ENCODE data around the gene ASTN2.

The ASTN2 gene

DNA sequence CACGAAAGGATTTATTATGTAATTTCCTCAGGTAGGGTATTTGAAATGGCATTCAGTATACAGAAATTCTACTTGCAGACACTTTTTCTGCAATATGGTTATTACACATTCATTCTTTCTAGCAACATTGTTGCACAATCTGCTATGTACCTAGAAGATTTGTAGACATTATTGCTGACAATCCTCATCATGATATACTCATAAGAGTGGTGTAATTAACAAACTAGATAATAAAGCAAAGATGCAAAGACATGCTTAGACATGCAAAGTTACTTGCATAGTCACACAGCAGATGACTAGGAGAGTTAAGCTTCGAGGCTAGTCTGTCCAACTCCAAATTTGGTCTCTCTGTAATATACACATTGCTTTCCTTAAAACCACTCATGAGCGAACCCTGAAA lies 317.1 kb downstream of the ASTN2 start:
- Histone ChIP-seq H4K8ac (ENCODE audit: low read depth, low read length) (no peak overlapping the region), H3K36me3 (replicated peaks in 1 of 2; ENCODE audit: control insufficient read depth in 2 of 2, insufficient read depth in 2 of 2, low read length in 2 of 2) (no peaks in the 10 kb centered on the region), H3K79me1 (ENCODE audit: low read depth, low read length) (no peaks in the 10 kb centered on the region), H2BK12ac (ENCODE audit: low read length) (no peak overlapping the region), H3K18ac (ENCODE audit: low read length) (no peak overlapping the region), H3K27ac (replicated peaks; ENCODE audit: low read length) (no peak overlapping the region), H2BK120ac (ENCODE audit: low read depth, low read length) (no peak overlapping the region), H3K4me1 (ENCODE audit: control insufficient read depth in 2 of 2, insufficient read depth in 1 of 2, low read depth in 1 of 2, low read length in 2 of 2) (peaks cover 0 to 3% of the 10 kb centered on the region in 2 donors), H3K4me3 (ENCODE audit: low read length in 2 of 2) (no peak overlapping the region), H2AK5ac (ENCODE audit: low read depth, low read length) (no peak overlapping the region), H3K14ac (ENCODE audit: low read length) (no peak overlapping the region), H2BK15ac (ENCODE audit: low read length) (no peak overlapping the region), H3K23ac (ENCODE audit: low read depth, low read length, poor library complexity) (no peak overlapping the region), H2BK5ac (ENCODE audit: low read length) (no peak overlapping the region), H4K91ac (ENCODE audit: low read depth, low read length, poor library complexity) (no peak overlapping the region), H2AFZ (ENCODE audit: low read length) (no peak overlapping the region), H3K9me3 (replicated peaks in 1 of 2; ENCODE audit: control insufficient read depth in 2 of 2, insufficient read depth in 1 of 2, low read depth in 1 of 2, low read length in 2 of 2) (no peaks in the 10 kb centered on the region), H3K4me2 (ENCODE audit: insufficient read depth, low read length, poor library complexity, severe bottlenecking) (no peak overlapping the region), H3K4ac (ENCODE audit: low read length) (no peak overlapping the region), H3K9ac (ENCODE audit: low read depth, low read length, poor library complexity) (no peak overlapping the region), H3K27me3 (ENCODE audit: control insufficient read depth in 3 of 3, insufficient read depth in 3 of 3, low read depth in 1 of 3, low read length in 3 of 3) (no peaks in the 10 kb centered on the region)
- DNase-seq (ENCODE audit: low spot score): no peak
- no CpG with 5 or more reads among the region's 3 CpGs for WGBS, 2 donors (ENCODE audit: extremely low coverage in 2 of 2, insufficient read length in 2 of 2, insufficient replicate concordance in 1 of 2)

DNA sequence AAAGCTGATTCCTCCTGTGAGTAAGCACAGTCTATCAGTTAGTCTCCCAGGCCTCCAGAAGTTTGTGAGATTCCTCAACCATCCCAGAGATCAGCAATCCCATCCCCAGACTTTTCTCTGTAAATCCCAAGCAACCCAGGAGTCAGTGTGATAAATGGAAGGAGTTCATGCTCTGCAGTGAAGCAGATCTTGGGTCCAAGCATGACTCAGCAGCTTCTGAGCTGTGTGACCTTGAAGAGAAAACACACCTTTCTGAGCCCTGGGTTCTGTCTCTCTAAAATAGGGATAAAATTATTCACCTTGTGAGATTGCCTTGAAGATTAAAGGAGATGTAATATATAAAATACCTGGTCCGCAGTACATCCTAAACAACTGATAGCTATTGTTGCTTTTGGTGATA lies 318.7 kb downstream of the ASTN2 start:
- Histone ChIP-seq H3K4me3 (ENCODE audit: low read length in 2 of 2) (no peak overlapping the region), H3K79me1 (ENCODE audit: low read depth, low read length) (no peaks in the 10 kb centered on the region), H3K27ac (replicated peaks; ENCODE audit: low read length) (no peak overlapping the region), H2BK120ac (ENCODE audit: low read depth, low read length) (no peak overlapping the region), H3K9me3 (replicated peaks in 1 of 2; ENCODE audit: control insufficient read depth in 2 of 2, insufficient read depth in 1 of 2, low read depth in 1 of 2, low read length in 2 of 2) (no peaks in the 10 kb centered on the region), H2BK12ac (ENCODE audit: low read length) (no peak overlapping the region), H3K36me3 (replicated peaks in 1 of 2; ENCODE audit: control insufficient read depth in 2 of 2, insufficient read depth in 2 of 2, low read length in 2 of 2) (no peaks in the 10 kb centered on the region), H2AFZ (ENCODE audit: low read length) (no peak overlapping the region), H2AK5ac (ENCODE audit: low read depth, low read length) (no peak overlapping the region), H4K8ac (ENCODE audit: low read depth, low read length) (no peak overlapping the region), H3K4me2 (ENCODE audit: insufficient read depth, low read length, poor library complexity, severe bottlenecking) (no peak overlapping the region), H3K9ac (ENCODE audit: low read depth, low read length, poor library complexity) (no peak overlapping the region), H4K91ac (ENCODE audit: low read depth, low read length, poor library complexity) (no peak overlapping the region), H2BK15ac (ENCODE audit: low read length) (no peak overlapping the region), H3K23ac (ENCODE audit: low read depth, low read length, poor library complexity) (no peak overlapping the region), H3K4ac (ENCODE audit: low read length) (no peak overlapping the region), H2BK5ac (ENCODE audit: low read length) (no peak overlapping the region), H3K27me3 (ENCODE audit: control insufficient read depth in 3 of 3, insufficient read depth in 3 of 3, low read depth in 1 of 3, low read length in 3 of 3) (no peaks in the 10 kb centered on the region), H3K4me1 (ENCODE audit: control insufficient read depth in 2 of 2, insufficient read depth in 1 of 2, low read depth in 1 of 2, low read length in 2 of 2) (peaks cover 0 to 5% of the 10 kb centered on the region in 2 donors), H3K14ac (ENCODE audit: low read length) (no peak overlapping the region), H3K18ac (ENCODE audit: low read length) (no peak overlapping the region)
- WGBS, 2 donors (ENCODE audit: extremely low coverage in 2 of 2, insufficient read length in 2 of 2, insufficient replicate concordance in 1 of 2): no CpG with 5 or more reads among the region's 1 CpG
- no peak for DNase-seq (ENCODE audit: low spot score)

DNA sequence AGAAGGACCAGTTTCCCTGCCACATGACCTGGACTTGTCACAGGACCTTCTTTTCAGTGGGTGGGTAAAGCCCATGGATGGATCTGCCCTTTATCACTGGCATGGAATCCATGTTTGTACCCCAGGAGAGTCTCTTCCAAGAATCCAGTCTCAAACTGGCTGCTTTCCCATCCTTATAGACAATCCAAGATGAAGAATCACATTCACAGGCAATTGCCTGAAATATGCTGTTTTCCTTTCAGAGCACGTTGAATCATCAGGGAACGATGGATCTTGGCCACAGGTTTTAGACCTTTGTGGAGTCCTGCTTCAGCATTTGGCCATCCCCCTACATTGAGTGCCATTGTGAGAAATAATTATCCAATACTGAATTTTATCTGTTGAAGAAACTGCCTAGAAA lies 319.8 kb downstream of the ASTN2 start:
- Histone ChIP-seq H2BK15ac (ENCODE audit: low read length) (no peak overlapping the region), H3K4me1 (ENCODE audit: control insufficient read depth in 2 of 2, insufficient read depth in 1 of 2, low read depth in 1 of 2, low read length in 2 of 2) (peaks cover 0 to 5% of the 10 kb centered on the region in 2 donors), H3K27me3 (ENCODE audit: control insufficient read depth in 3 of 3, insufficient read depth in 3 of 3, low read depth in 1 of 3, low read length in 3 of 3) (no peaks in the 10 kb centered on the region), H3K9me3 (replicated peaks in 1 of 2; ENCODE audit: control insufficient read depth in 2 of 2, insufficient read depth in 1 of 2, low read depth in 1 of 2, low read length in 2 of 2) (no peaks in the 10 kb centered on the region), H2AFZ (ENCODE audit: low read length) (no peak overlapping the region), H3K23ac (ENCODE audit: low read depth, low read length, poor library complexity) (no peak overlapping the region), H3K4me2 (ENCODE audit: insufficient read depth, low read length, poor library complexity, severe bottlenecking) (no peak overlapping the region), H2BK12ac (ENCODE audit: low read length) (no peak overlapping the region), H3K79me1 (ENCODE audit: low read depth, low read length) (no peaks in the 10 kb centered on the region), H3K4me3 (ENCODE audit: low read length in 2 of 2) (no peak overlapping the region), H2BK5ac (ENCODE audit: low read length) (no peak overlapping the region), H3K18ac (ENCODE audit: low read length) (no peak overlapping the region), H3K14ac (ENCODE audit: low read length) (no peak overlapping the region), H3K4ac (ENCODE audit: low read length) (no peak overlapping the region), H4K91ac (ENCODE audit: low read depth, low read length, poor library complexity) (no peak overlapping the region), H4K8ac (ENCODE audit: low read depth, low read length) (no peak overlapping the region), H3K27ac (replicated peaks; ENCODE audit: low read length) (no peak overlapping the region), H2BK120ac (ENCODE audit: low read depth, low read length) (no peak overlapping the region), H3K9ac (ENCODE audit: low read depth, low read length, poor library complexity) (no peak overlapping the region), H2AK5ac (ENCODE audit: low read depth, low read length) (no peak overlapping the region), H3K36me3 (replicated peaks in 1 of 2; ENCODE audit: control insufficient read depth in 2 of 2, insufficient read depth in 2 of 2, low read length in 2 of 2) (no peaks in the 10 kb centered on the region)
- WGBS, 2 donors (ENCODE audit: extremely low coverage in 2 of 2, insufficient read length in 2 of 2, insufficient replicate concordance in 1 of 2): no CpG with 5 or more reads among the region's 2 CpGs
- DNase-seq (ENCODE audit: low spot score): no peak

DNA sequence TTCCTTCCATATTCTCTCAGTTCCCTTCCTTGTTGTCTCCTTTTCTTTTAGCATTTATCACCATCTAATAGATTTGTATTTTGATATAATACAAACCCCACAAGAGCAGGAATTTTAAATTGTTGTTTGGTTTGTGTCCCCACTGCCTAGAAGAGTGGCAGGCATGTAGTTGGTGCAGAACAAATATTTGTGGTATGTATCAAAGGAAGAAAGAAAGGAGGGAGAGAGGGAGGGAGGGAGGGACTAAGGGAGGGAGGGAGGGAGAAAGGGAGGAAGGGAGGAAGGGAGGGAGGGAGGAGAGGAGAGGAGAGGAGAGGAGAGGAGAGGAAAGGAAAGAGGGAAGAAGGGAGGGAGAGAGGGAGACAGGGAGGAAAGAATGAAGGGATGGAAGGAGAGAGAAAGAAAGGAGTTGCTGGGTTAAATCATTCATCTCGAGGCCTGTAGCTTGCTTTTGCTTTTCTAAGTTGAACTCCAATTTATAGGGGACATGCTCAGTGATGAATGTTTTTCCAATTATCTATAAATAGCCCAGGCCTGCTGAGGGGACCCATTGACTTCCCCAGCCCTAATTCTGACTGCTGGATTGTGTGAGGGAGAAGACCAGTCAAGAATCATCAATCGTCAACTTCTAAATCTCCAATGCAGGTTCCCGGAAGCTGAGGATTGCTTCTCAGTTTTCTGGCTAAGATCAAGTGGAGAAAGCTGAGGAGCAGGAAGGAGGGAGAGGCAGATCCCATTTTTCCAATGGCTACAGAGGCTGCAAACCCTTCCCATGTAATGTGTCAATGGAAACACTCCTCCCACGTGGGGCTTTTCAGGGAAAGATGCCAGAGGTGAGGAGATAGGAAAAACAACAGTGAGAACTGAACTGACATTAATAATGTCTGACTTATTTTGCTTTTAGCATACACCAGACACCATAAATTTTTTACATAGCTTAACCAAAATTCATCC lies 320.7 kb downstream of the ASTN2 start:
- H3K23ac ChIP-seq (ENCODE audit: low read depth, low read length, poor library complexity): no peak overlapping the region
- H3K27ac ChIP-seq (replicated peaks; ENCODE audit: low read length): no peak overlapping the region
- H3K79me1 ChIP-seq (ENCODE audit: low read depth, low read length): no peaks in the 10 kb centered on the region
- no peak overlapping the region for H4K91ac ChIP-seq (ENCODE audit: low read depth, low read length, poor library complexity)
- H3K36me3 ChIP-seq (replicated peaks in 1 of 2; ENCODE audit: control insufficient read depth in 2 of 2, insufficient read depth in 2 of 2, low read length in 2 of 2): no peaks in the 10 kb centered on the region
- peaks cover 0 to 5% of the 10 kb centered on the region in 2 donors for H3K4me1 ChIP-seq (ENCODE audit: control insufficient read depth in 2 of 2, insufficient read depth in 1 of 2, low read depth in 1 of 2, low read length in 2 of 2)
- no peak overlapping the region for H3K9ac ChIP-seq (ENCODE audit: low read depth, low read length, poor library complexity)
- no peak for DNase-seq (ENCODE audit: low spot score)
- no peak overlapping the region for H3K18ac ChIP-seq (ENCODE audit: low read length)
- H2BK5ac ChIP-seq (ENCODE audit: low read length): no peak overlapping the region
- no peak overlapping the region for H2BK15ac ChIP-seq (ENCODE audit: low read length)
- no peak overlapping the region for H2AK5ac ChIP-seq (ENCODE audit: low read depth, low read length)
- no peak overlapping the region for H3K4me3 ChIP-seq (ENCODE audit: low read length in 2 of 2)
- H2BK12ac ChIP-seq (ENCODE audit: low read length): no peak overlapping the region
- no peaks in the 10 kb centered on the region for H3K9me3 ChIP-seq (replicated peaks in 1 of 2; ENCODE audit: control insufficient read depth in 2 of 2, insufficient read depth in 1 of 2, low read depth in 1 of 2, low read length in 2 of 2)
- H2AFZ ChIP-seq (ENCODE audit: low read length): no peak overlapping the region
- WGBS, 2 donors (ENCODE audit: extremely low coverage in 2 of 2, insufficient read length in 2 of 2, insufficient replicate concordance in 1 of 2): no CpG with 5 or more reads among the region's 4 CpGs
- H3K4ac ChIP-seq (ENCODE audit: low read length): no peak overlapping the region
- H3K14ac ChIP-seq (ENCODE audit: low read length): no peak overlapping the region
- no peaks in the 10 kb centered on the region for H3K27me3 ChIP-seq (ENCODE audit: control insufficient read depth in 3 of 3, insufficient read depth in 3 of 3, low read depth in 1 of 3, low read length in 3 of 3)
- no peak overlapping the region for H2BK120ac ChIP-seq (ENCODE audit: low read depth, low read length)
- no peak overlapping the region for H3K4me2 ChIP-seq (ENCODE audit: insufficient read depth, low read length, poor library complexity, severe bottlenecking)
- H4K8ac ChIP-seq (ENCODE audit: low read depth, low read length): no peak overlapping the region
